Nephron (organoid): Measurements from ENCODE around the gene SIAH1.
A peak's percentile ranks its signal among the peaks of the same experiment; 100 is the strongest.

Experiments
- H3K27ac Mint-ChIP-seq, 3 experiments: 2 replicates each; pipeline ENCODE4 v1.8.0; 2020; ENCODE audit warnings: mixed read lengths in 3 of 3, mild to moderate bottlenecking in 2 of 3, moderate library complexity in 1 of 3
- H3K27me3 Mint-ChIP-seq: 2 replicates; pipeline ENCODE4 v1.8.0; 2021; ENCODE audit warnings: low read depth, mild to moderate bottlenecking, moderate library complexity, mixed read lengths
- H3K36me3 Mint-ChIP-seq: 2 replicates; pipeline ENCODE4 v1.8.0; 2020; ENCODE audit warnings: low read depth, mixed read lengths
- H3K4me1 Mint-ChIP-seq: 2 replicates; pipeline ENCODE4 v1.8.0; 2020; ENCODE audit warnings: mixed read lengths
- H3K4me3 Mint-ChIP-seq, 3 experiments: 2 replicates each; pipeline ENCODE4 v1.8.0; 2020; ENCODE audit warnings: mild to moderate bottlenecking in 3 of 3, mixed read lengths in 3 of 3, moderate library complexity in 2 of 3
- H3K9me3 Mint-ChIP-seq: 2 replicates; pipeline ENCODE4 v1.8.0; 2020; ENCODE audit warnings: mixed read lengths
- CTCF ChIP-seq, 3 experiments: fragments of 200-600 bp; sonication (generic); IDR thresholded peaks; one replicate each; pipeline ENCODE4 v1.5.0; 2021; ENCODE audit warnings: antibody characterized with exemption in 3 of 3; ENCODE audit not compliant: unreplicated experiment in 3 of 3

The SIAH1 gene

GRCh38 chr16:48384520-48385252, 527 bp downstream of the SIAH1 start:
- peaks cover 7% of the 10 kb centered on the region for H3K36me3 Mint-ChIP-seq
- peak overlapping the region; percentile 98 to 99 (median 99) for H3K27ac Mint-ChIP-seq
- H3K27me3 Mint-ChIP-seq: no peaks in the 10 kb centered on the region
- H3K9me3 Mint-ChIP-seq: peaks cover 2% of the 10 kb centered on the region
- peak overlapping the region; percentile 94 to 98 (median 95) for H3K4me3 Mint-ChIP-seq
- peaks cover 31% of the 10 kb centered on the region for H3K4me1 Mint-ChIP-seq
- no peak for TF ChIP-seq CTCF (IDR thresholded peaks at IDR 0.05; ENCODE audit: unreplicated experiment in 3 of 3)

GRCh38 chr16:48383877-48384519, 1.2 kb downstream of the SIAH1 start:
- H3K9me3 Mint-ChIP-seq: peaks cover 2% of the 10 kb centered on the region
- peak overlapping the region; percentile 89 to 95 (median 94) for H3K4me3 Mint-ChIP-seq
- no peaks in the 10 kb centered on the region for H3K27me3 Mint-ChIP-seq
- peaks cover 38% of the 10 kb centered on the region for H3K4me1 Mint-ChIP-seq
- peak overlapping the region; percentile 98 to 99 (median 99) for H3K27ac Mint-ChIP-seq
- H3K36me3 Mint-ChIP-seq: peaks cover 9% of the 10 kb centered on the region
- TF ChIP-seq CTCF (IDR thresholded peaks at IDR 0.05; ENCODE audit: unreplicated experiment in 3 of 3): no peak

GRCh38 chr16:48383009-48383876, 2.0 kb downstream of the SIAH1 start:
- H3K27me3 Mint-ChIP-seq: no peaks in the 10 kb centered on the region
- H3K4me1 Mint-ChIP-seq: peaks cover 46% of the 10 kb centered on the region
- H3K36me3 Mint-ChIP-seq: peaks cover 9% of the 10 kb centered on the region
- peak overlapping the region; percentile 89 to 95 (median 94) for H3K4me3 Mint-ChIP-seq
- peak overlapping the region; percentile 98 to 99 (median 99) for H3K27ac Mint-ChIP-seq
- no peak for TF ChIP-seq CTCF (IDR thresholded peaks at IDR 0.05; ENCODE audit: unreplicated experiment in 3 of 3)
- H3K9me3 Mint-ChIP-seq: peaks cover 2% of the 10 kb centered on the region

GRCh38 chr16:48382131-48382530, 3.1 kb downstream of the SIAH1 start:
- no peak for TF ChIP-seq CTCF (IDR thresholded peaks at IDR 0.05; ENCODE audit: unreplicated experiment in 3 of 3)
- Mint-ChIP-seq H3K36me3 (peaks cover 9% of the 10 kb centered on the region), H3K4me3 (peak overlapping the region; percentile 75 to 84 (median 81)), H3K4me1 (peaks cover 49% of the 10 kb centered on the region), H3K9me3 (peaks cover 2% of the 10 kb centered on the region), H3K27me3 (no peaks in the 10 kb centered on the region), H3K27ac (peak overlapping the region in 2 of 3 experiments; percentile 73 to 91)

GRCh38 chr16:48381201-48381600, 4.0 kb downstream of the SIAH1 start:
- no peak for TF ChIP-seq CTCF (IDR thresholded peaks at IDR 0.05; ENCODE audit: unreplicated experiment in 3 of 3)
- H3K27ac Mint-ChIP-seq: peak overlapping the region in 2 of 3 experiments; percentile 21 to 57
- peak overlapping the region; percentile 20 to 61 (median 46) for H3K4me3 Mint-ChIP-seq
- peaks cover 9% of the 10 kb centered on the region for H3K36me3 Mint-ChIP-seq
- H3K9me3 Mint-ChIP-seq: peaks cover 2% of the 10 kb centered on the region
- no peaks in the 10 kb centered on the region for H3K27me3 Mint-ChIP-seq
- H3K4me1 Mint-ChIP-seq: peaks cover 57% of the 10 kb centered on the region
